Spinal cord (tissue), 10 donors: ENCODE results near the gene TCF19. TPM values are rescaled to one million over a fixed set of nuclear protein-coding genes. Genes with fewer than 3 reads are reported as not detected.
A peak's percentile ranks its signal among the peaks of the same experiment; 100 is the strongest.

Source experiments
- DNase-seq, 6 donors: peaks; one replicate each; pipeline versions ENCODE4 v3.0.0 to v3.0.0-alpha.2; 2013 to 2015; ENCODE audit warnings: low spot score in 6 of 6, low read depth in 4 of 6
- H3K27ac ChIP-seq: one replicate; pipeline ENCODE4 v1.5.1; 2013; ENCODE audit warnings: low read depth, low read length, control low read depth
- H3K27me3 ChIP-seq: one replicate; pipeline ENCODE4 v1.6.1; 2013; ENCODE audit warnings: low read length; ENCODE audit not compliant: control insufficient read depth, insufficient read depth
- H3K36me3 ChIP-seq: one replicate; pipeline ENCODE4 v1.6.1; 2013; ENCODE audit warnings: low read length; ENCODE audit not compliant: control insufficient read depth, insufficient read depth
- H3K4me1 ChIP-seq: one replicate; pipeline ENCODE4 v1.6.1; 2013; ENCODE audit warnings: low read length; ENCODE audit not compliant: control insufficient read depth, insufficient read depth
- H3K4me3 ChIP-seq: one replicate; pipeline ENCODE4 v1.5.1; 2013; ENCODE audit warnings: low read depth, low read length, control low read depth
- H3K9me3 ChIP-seq: one replicate; pipeline ENCODE4 v1.6.1; 2013; ENCODE audit warnings: low read length; ENCODE audit not compliant: control insufficient read depth, insufficient read depth
- WGBS: methylation state at CpG from one replicate; pipeline ENCODE4 v1.1.5; 2013; ENCODE audit warnings: missing lambda C conversion rate; ENCODE audit not compliant: insufficient coverage; 5-methylcytosine and 5-hydroxymethylcytosine counted together
- polyA plus RNA-seq, 2 donors: library from polyadenylated mRNA; unstranded; fragments of 120-200 nt; gene quantifications; one replicate each; pipeline ENCODE4 v1.2.1, GENCODE V29; 2013; ENCODE audit not compliant: insufficient read length in 2 of 2
- total RNA-seq, 2 donors: library from RNA; depleted of rRNA in 1 of 2; stranded (reverse); fragments of 120-200 nt in 1 of 2; fragments of >200 nt in 1 of 2; gene quantifications; one replicate each; pipeline versions ENCODE4 v1.2.3 to v1.2.4, GENCODE V29; 2013 to 2014
- donor health status: healthy.

Gene TCF19
- total and polyA plus RNA-seq, 4 donors = 10.1 to 18.7 (median 15.7) TPM

DNA sequence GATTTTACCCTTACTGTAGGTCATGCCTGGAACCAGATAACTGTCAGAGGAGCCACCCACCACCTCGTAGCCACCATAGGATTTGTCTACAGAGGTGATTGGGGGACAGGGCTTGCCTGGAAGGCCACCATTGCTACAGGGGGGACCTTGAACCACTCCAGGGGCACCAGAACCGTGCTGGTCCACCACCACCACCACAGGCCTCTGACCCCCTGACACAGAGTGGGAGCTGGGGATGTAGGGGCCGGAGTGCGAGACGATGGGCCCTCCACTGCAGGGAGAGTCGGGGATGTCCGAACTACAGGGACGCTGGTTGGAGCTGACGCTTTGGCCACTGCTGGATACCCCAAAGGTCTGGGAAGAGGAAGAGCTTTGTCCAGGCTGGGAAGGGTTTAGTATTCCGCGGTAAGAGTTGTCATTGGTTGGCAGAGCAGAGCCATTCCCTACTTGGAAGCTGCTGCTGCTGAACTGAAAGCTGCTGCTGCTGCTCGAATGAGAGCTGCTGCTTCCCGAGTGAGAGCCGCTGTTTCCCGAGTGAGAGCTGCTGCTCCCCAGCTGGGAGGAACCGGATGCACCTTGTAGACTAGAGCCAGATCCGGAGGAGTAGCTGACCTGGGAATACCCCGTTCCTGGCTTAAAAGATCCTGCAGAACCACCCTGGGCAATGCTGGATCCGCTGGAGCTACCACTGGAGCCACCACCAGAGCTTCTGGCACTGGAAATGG is 41.6 kb upstream of the TCF19 start:
- Histone ChIP-seq H3K4me1 (peaks cover 19% of the 10 kb centered on the region), H3K36me3 (no peaks in the 10 kb centered on the region), H3K9me3 (no peaks in the 10 kb centered on the region), H3K27ac (no peak overlapping the region), H3K27me3 (no peaks in the 10 kb centered on the region), H3K4me3 (no peak overlapping the region)
- WGBS = 73% methylated on average over 18 of the region's 19 CpGs
- DNase-seq = no peak

DNA sequence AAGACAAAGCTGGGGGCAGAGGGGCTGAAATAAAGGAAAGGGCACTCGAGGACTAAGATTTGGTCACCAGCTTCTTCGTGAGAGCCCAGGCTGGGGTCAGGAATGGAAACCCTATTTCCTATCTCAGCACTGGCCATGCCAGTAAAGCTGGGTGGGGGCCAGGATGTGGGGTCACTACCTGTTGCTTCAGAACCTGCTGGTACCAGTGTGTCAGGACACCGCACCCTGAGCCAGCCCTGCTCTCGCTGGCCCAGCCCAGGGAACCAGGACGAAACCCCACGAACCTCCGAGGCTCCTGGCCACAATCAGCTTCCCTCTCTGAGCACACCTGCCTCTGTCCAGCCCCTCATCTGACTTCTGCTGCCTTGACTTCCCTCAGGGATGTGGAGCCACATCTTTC is 40.2 kb upstream of the TCF19 start:
- no peaks in the 10 kb centered on the region for H3K9me3 ChIP-seq
- H3K27ac ChIP-seq = no peak overlapping the region
- WGBS = 83% methylated on average over 7 of the region's 7 CpGs
- no peaks in the 10 kb centered on the region for H3K27me3 ChIP-seq
- H3K4me1 ChIP-seq = peaks cover 19% of the 10 kb centered on the region
- H3K36me3 ChIP-seq = no peaks in the 10 kb centered on the region
- no peak for DNase-seq
- H3K4me3 ChIP-seq = no peak overlapping the region

DNA sequence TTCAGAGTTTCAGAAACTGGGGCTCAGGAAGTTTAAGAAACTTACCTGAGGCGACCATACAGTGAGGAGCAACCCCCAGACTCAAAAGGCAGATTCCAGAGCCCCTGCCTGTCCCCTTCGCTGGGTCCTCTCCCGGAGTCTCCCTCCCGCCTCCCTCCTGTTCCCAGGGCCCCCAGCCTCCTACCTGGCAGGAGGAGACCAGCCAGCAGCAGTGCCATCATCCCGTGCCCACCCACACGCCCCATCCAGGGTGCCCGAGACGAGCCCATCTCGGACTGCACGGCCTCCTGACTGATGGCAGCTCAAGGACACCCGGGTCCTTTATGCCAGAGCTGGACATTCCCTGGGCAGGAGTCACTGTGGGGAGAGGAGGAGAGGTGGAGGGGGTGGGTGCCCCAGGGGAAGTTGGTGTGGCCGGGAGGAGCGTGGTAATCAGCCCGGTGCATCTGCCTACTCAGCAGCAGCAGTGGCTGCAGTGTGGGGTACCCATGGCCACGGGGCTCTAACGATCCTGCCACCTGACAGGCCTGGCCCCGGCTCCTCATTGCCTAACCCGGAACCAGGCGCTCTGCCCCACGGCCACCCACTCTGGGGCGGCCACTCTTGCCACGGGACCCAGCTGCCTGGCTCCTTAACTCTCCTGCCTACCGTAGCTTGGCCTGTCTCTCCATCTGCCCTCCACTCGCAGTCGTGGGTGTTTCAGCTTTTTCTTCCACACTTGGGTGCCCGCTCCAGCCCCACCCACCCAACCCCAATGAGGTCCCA is 38.1 kb upstream of the TCF19 start, which contains the start of gene CDSN:
Gene CDSN, minus strand, starts transcription at position 296 of the 765 bp plus-strand sequence. Its CDS starts 27 bp downstream, at position 269.
- Histone ChIP-seq H3K36me3 (no peaks in the 10 kb centered on the region), H3K27ac (no peak within 1 kb of the TSS), H3K9me3 (no peaks in the 10 kb centered on the region), H3K27me3 (no peaks in the 10 kb centered on the region), H3K4me3 (no peak within 1 kb of the TSS), H3K4me1 (peaks cover 18% of the 10 kb centered on the region)
- no peak for DNase-seq
- 87% methylated on average over 25 of the region's 26 CpGs for WGBS

DNA sequence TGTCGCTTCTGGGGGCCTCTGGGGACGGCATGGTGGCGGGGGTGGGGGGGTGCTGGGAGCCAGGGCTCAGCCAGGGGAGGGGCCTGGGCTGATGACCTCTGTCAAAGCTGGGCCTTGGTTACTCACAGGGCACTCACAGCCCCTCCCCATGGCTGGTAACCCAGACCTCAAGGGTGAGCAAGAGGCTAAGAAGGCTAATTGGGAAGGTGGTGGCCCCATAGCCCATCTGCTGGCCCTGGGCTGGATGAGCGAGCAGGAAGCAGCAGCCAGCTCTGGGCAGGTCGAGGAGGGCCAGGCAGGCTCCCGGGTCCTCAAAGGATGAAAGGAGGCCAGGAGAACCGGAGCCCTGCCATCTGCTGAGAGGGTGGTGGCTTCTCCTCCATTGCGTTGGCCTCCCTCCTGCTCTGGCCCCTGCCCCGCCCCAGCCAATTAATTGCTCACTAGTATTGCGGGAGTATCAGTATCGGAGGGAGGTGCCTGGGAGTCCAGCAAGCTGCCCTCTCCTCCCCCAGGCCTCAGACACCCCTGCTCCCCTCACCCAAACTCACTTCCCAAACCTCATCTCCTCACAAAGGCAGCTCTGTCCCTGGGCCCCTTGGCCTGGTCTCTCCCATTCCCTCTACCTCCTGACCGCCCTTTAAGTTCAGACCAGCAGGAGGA is 37.1 kb upstream of the TCF19 start:
- no peak for DNase-seq
- WGBS = 93% methylated on average over 8 of the region's 12 CpGs
- H3K27me3 ChIP-seq = no peaks in the 10 kb centered on the region
- no peaks in the 10 kb centered on the region for H3K36me3 ChIP-seq
- no peaks in the 10 kb centered on the region for H3K9me3 ChIP-seq
- H3K4me3 ChIP-seq = no peak overlapping the region
- H3K4me1 ChIP-seq = peaks cover 18% of the 10 kb centered on the region
- no peak overlapping the region for H3K27ac ChIP-seq

DNA sequence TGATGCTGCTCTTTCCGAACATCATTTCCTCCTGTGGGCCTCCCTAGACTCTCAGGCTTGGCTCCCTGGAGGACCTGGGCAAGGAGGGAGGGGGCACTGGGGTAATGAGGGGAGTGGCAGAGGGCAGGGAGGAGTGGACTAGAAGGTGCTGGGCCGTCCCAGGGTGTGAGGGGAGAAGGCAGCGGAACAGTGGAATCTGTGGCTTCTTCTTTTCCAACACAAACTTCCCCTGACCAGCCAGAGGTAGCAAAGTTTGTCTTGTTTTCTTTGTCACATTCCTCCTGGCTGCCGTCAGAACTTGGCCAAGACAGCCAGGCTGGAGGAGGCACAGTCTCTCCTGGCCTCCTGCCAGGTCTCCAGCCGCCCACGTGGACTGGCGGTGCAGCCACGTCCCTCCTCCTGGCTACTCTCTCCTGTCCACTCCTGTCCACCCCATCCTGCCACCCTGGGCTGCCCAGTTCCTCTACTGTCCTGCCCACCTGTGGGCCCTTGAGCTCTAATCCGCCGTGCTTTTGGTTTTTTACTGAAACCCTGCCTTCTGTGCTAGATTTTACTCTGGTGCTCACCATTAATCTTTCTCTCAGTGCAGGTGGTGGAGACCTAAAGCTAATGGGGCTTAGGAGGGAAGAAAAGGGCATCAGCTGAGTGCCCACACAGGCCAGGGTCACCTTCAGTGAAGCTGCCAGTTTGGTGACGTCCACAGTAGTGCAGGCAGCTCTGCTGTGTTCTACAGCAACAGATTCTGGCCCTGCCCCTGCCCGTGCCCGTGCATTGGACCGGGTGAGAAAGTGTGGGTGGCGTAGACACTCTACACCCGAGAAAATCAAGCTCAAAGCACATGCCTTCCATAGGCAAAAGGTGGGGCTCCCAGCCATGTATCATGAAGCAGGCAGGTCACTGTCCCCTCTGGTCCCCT is 35.3 kb upstream of the TCF19 start:
- DNase-seq = peak in 3 of 6 donors; percentile 49 to 85 (median 60)
- no peak overlapping the region for H3K27ac ChIP-seq
- peaks cover 14% of the 10 kb centered on the region for H3K4me1 ChIP-seq
- H3K4me3 ChIP-seq = no peak overlapping the region
- H3K9me3 ChIP-seq = no peaks in the 10 kb centered on the region
- no peaks in the 10 kb centered on the region for H3K27me3 ChIP-seq
- H3K36me3 ChIP-seq = no peaks in the 10 kb centered on the region
- 59% methylated on average over 14 of the region's 16 CpGs for WGBS

DNA sequence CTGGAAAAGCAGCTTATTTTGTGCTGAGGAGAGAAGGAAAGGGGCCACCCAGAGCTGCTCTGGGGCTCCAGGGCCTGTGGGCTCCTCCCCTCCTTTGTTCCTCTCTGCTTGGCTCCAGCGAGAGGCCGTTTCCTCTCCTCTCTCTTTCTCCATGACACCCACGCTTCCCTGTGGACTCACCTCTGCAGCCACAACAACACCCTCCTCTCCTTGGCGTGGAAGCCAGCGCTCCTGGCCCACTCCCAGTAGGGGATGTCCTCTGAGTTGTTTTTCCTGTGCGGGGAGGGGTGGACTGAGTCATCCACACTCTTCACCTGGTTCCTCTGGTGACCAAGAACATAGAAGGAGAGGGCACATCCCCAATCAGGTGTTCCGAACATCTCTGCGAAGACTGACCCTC is 33.2 kb upstream of the TCF19 start:
- H3K4me3 ChIP-seq = no peak overlapping the region
- H3K27me3 ChIP-seq = no peaks in the 10 kb centered on the region
- 52% methylated on average over 4 of the region's 8 CpGs for WGBS
- no peaks in the 10 kb centered on the region for H3K9me3 ChIP-seq
- no peaks in the 10 kb centered on the region for H3K36me3 ChIP-seq
- peaks cover 14% of the 10 kb centered on the region for H3K4me1 ChIP-seq
- peak in 1 of 6 donors; percentile 20 for DNase-seq
- no peak overlapping the region for H3K27ac ChIP-seq

DNA sequence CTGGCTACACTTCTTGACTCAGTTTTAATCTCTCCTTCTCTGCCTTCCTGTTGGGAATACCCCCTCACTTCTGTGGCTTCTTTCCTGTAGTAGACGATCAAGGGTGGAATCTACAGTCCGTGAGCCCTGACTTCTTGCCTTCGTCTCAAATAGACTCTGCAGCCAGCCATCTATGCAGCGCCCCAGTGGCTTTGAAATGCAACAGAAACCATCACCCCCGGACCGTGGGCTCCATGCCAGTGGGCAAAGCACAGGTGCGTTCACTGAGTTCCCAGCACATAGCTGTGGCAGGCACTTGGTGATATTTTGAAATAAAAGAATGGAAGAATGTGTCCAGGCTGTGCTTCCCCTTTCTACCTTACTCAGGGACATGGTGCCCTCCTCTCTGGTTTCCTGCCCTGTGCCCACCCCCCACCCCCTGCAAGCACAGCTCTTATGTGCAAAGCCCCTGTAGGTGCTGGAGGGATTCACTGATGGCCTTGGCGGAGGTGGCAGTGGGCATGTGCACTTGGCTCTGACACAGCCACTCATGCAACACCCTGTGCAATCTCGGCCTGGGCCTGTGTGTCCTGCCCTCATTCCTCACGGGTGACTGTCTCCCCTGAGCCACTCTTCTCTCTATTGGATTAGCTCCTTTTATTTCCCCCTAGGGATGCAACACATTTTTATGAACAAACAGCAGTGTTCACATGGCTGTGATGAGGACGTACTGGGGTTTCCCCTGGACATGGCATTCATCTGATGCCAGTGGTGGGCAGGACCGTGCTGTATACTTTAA is 32.6 kb upstream of the TCF19 start:
- 69% methylated on average over 12 of the region's 12 CpGs for WGBS
- no peaks in the 10 kb centered on the region for H3K27me3 ChIP-seq
- no peak for DNase-seq
- no peaks in the 10 kb centered on the region for H3K36me3 ChIP-seq
- no peak overlapping the region for H3K27ac ChIP-seq
- no peak overlapping the region for H3K4me3 ChIP-seq
- H3K9me3 ChIP-seq = no peaks in the 10 kb centered on the region
- H3K4me1 ChIP-seq = peaks cover 14% of the 10 kb centered on the region

DNA sequence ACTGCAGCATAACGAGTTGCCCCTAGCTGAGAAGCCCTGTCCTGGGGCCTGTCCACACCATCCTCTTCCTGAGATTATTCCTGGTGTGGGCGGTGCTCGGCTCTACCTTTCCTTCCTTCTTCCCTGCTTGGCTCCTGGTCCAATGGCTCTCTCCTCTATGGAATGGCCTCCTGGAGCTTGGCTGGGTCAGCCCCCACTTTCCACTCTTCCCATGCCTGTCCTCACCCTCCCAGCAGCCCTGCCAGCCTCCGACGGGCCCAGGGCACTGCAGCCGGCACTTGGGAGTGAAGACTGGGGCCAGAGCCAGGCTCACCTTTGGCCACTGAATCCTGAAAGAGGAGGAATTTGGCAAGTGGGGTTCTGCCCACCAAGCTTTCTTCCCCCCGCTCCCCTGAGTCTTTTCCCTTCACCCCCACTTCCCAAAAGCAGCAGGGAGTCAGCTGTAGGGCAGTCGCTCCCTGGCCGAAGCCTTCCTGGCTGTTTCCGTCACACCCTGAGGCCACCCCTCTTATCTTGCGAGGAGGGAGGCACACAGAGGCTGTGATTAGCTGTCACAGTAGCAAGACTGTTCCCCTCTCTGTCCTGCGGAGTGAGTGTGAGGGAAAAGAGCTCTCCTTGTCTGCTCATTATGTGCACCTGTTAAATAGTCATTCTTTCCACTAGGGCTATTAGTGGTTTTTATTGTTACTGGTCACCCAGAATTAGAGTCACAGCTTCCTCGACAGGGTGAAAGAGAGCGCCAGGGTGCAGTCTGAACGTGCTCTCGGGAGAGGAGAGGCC is 31.8 kb upstream of the TCF19 start:
- Histone ChIP-seq H3K27ac (no peak overlapping the region), H3K4me3 (no peak overlapping the region), H3K9me3 (no peaks in the 10 kb centered on the region), H3K4me1 (peaks cover 14% of the 10 kb centered on the region), H3K36me3 (no peaks in the 10 kb centered on the region), H3K27me3 (no peaks in the 10 kb centered on the region)
- WGBS = 61% methylated on average over 13 of the region's 16 CpGs
- DNase-seq = no peak
